Anterior cingulate cortex (tissue), 58 donors: Measurements from ENCODE around the gene DCUN1D2.
"Not testable (repeated sequence)": the region's sequence is repeated elsewhere in the genome, so short reads cannot be mapped to it uniquely, and the experiment has no call there.

ENCODE experiments used
- DNase-seq, 58 donors: peaks; one replicate each; lab custom pipeline; 2025; lab: John Stamatoyannopoulos, UW

The DCUN1D2 gene

GRCh38 chr13:113490496-113491417, at the start of gene DCUN1D2:
DCUN1D2 (minus strand) TSS chr13:113490711; CDS start chr13:113490669, 42 bp downstream.
- peak; percentile 20 to 97 (median 91) for DNase-seq

DNA sequence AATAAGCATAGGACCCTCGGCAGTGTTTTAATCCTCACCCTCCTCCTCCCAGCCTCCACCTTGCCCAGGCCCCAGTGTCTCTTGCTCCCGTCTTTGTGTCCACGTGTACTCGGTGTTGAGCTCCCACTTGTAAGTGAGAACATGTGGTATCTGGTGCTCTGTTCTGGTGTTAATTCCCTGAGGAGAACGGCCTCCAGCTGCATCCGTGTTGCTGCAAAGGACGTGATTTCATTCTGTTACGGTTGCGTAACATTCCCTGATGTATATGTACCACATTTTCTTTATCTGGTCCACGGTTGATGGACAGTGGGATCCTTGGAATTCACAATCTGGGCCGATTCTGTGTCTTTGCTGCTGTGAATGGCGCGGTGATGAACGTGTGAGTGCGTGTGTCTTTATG, 49.3 kb upstream of the DCUN1D2 start:
- DNase-seq: no peak

DNA sequence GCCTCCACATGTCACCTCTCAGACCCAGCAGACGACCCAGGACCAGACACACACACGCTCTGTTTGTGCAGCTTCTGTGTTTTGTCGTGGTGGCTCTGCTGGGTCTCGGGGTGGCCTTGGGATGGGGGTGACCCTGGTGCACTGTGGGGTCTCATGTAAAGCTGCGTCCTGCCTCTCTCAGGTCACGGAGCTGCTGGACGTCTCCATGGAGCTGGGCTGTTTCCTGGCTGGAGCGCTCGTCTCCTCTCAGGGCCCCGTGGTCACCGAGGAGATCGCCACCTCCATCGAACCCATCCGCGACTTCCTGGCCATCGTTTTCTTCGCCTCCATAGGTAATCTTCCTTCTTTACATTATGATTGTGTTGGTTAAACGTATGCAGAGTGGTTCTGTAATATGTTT, 48.7 kb upstream of the DCUN1D2 start:
- DNase-seq: no peak

- no peak for DNase-seq
These were observed 48.2 kb upstream of the DCUN1D2 start for GRCh38 chr13:113538689-113539058.

- no peak for DNase-seq
These were observed 47.6 kb upstream of the DCUN1D2 start for GRCh38 chr13:113537909-113538688.

- DNase-seq: no peak
These were observed 46.7 kb upstream of the DCUN1D2 start for GRCh38 chr13:113537205-113537604.

- DNase-seq: no peak
These were observed 46.1 kb upstream of the DCUN1D2 start for GRCh38 chr13:113536461-113537110.

DNA sequence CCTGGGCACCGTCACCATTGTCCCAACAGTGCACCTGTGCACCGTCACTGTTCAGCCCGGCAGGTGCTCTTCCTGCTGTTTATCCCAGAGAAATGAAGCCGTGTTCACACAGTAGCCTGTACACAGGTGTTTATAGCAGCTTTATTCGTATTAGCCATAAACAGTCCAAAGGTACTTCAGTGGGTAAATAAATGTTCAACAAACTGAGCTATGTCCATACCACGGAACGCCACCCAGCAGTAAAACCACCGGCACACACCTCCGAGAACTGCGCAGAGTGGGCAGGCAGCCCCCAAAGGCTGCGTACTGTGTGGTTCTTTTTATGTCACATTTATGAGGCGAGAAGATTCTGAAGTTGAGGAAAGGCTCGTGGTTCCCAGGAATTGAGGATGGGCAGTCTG, 44.9 kb upstream of the DCUN1D2 start:
- DNase-seq: no peak

GRCh38 chr13:113534236-113534860, 43.8 kb upstream of the DCUN1D2 start:
- no peak for DNase-seq

- no peak for DNase-seq
These were observed 42.8 kb upstream of the DCUN1D2 start for GRCh38 chr13:113533161-113533840.

DNA sequence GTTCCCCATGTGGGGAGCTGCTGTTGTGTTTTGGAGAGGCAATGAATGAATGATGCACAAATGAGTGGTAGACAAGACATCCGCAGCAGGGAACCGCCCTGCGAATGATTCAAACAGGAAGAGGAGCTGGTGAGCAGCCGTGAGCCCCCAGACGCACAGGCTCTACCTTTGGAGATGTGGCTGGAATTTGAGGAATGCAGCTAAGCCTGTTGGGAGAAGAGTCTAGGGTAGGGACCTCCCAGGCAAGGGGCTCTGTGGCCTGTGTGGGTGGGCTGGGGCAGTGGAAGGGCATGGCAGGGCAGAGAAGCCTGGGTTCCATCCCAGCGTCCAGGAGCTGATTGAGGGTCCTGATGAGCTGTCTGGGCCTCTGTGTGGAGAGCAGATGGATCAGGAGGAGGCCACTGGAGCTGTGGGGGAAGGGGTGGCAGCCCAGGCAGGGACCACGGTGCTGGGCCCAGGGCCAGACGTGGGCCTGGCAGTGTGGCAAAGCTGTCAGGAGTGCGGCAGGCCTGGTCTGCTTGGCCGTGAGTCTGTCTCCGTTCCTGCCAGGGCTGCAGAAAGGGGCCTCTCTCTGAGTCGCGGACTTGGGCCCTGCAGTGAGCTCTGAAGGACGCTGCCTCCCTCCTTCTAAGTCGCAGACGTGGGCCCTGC, 41.8 kb upstream of the DCUN1D2 start:
- peak in 30 of 58 donors; percentile 9 to 69 (median 32) for DNase-seq

DNA sequence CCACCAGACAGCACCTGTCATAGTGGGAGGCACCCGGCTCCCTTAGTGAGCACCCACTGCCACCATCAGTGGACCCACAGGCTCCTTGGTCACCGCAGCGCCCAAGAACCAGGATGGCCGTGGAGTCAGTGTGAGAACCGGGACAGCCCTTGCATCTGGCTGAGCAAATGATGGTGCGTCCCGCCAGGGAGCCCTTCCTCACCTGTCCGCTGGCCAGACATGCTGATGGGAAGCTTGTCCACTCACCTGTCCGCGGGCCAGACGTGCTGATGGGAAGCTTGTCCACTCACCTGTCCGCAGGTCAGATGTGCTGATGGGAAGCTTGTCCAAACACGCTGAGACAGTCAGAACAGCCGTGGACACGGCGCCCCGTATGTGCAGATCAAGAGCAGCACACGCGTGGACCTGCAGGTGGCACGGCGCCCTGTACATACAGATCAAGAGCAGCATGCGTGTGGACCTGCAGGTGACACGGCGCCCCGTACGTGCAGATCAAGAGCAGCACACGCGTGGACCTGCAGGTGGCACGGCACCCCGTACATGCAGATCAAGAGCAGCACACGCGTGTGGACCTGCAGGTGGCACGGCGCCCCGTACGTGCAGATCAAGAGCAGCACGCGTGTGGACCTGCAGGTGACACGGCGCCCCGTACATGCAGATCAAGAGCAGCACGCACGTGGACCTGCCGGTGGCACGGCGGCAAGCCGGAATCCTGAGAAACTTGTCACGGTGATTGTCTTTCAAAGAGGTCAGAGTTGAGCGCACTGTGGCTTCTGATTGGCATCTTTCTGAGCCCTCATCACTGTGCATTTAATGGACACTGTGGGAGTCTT, 40.7 kb upstream of the DCUN1D2 start:
- no peak for DNase-seq

- DNase-seq: no peak
These were observed 38.3 kb upstream of the DCUN1D2 start for GRCh38 chr13:113528813-113529180.

GRCh38 chr13:113528101-113528812, 37.7 kb upstream of the DCUN1D2 start:
- no peak for DNase-seq

- no peak for DNase-seq
These were observed 36.9 kb upstream of the DCUN1D2 start for GRCh38 chr13:113527272-113527958.

DNA sequence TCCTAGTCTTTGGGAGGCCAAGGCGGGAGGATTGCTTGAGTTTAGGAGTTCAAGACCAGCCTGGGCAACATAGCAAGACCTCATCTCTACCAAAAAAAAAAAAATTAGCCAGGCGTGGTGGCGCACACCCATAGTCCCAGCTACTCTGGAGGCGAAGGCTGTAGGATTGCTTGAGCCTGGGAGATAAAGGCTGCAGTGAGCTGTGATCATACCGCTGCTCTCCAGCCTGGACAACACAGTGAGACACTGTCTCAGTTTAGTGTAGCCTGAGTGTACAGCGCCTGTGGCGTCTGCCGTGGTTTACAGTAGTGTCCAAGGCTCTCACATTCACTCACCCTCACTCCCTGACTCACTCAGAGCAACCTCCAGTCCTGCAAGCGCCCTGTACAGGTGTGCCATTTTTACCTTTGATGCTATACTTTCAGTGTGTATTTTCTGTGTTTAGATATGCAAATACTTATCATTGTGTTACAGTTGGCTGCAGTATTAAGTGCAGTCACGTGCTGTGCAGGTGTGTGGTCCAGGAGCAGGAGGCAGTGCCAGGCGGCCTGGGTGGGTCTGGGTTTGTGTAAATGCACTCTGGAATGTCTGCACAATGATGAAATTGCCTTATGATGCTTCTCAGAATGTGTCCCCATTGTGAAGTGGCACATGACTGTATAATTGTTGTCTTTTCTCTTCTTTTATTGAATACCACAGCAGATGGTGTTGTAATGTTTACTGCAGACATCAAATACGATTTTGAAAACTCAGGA, 36.1 kb upstream of the DCUN1D2 start:
- DNase-seq: no peak

GRCh38 chr13:113522438-113522837, 31.9 kb upstream of the DCUN1D2 start:
- not testable (repeated sequence) for DNase-seq
